GM19438 (cell line): ENCODE results near the gene CFAP251.

Experiments
- ATAC-seq: cut with Tn5 transposase; IDR thresholded peaks from one replicate; pipeline ENCODE4 v1.9.1; 2021; ENCODE audit warnings: low read depth; ENCODE audit not compliant: unreplicated experiment

CFAP251 gene

GRCh38 chr12:121939992-121940766, 21.8 kb downstream of the CFAP251 start:
- ATAC-seq: no peak

DNA sequence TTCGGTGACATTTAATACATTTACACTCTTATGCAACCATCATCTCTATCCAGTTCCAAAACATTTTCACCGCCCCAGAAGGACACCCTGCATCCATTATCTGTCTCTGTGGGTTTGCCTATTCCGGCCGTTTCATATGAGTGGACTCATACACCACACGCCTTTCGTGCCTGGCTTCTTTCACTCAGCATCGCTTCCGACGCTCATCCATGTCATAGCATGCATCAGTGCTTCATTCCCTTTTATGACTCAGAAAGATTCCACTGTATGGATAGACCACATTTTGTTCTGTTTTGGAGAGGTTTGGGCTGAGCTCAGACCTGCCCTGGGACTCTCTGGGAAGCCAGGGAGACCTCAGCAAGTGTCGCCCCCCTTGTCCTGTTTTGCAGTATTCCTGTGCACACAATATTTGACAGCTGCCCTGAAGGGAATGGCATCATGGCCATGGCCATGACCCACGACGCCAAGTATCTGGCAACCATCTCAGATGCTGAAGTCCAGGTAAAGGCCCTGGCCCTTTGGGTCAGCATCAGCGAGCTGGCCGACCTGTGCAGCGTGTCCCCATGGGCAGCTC, 23.8 kb downstream of the CFAP251 start:
- no peak for ATAC-seq

GRCh38 chr12:121943926-121944325, 25.5 kb downstream of the CFAP251 start:
- ATAC-seq: no peak

DNA sequence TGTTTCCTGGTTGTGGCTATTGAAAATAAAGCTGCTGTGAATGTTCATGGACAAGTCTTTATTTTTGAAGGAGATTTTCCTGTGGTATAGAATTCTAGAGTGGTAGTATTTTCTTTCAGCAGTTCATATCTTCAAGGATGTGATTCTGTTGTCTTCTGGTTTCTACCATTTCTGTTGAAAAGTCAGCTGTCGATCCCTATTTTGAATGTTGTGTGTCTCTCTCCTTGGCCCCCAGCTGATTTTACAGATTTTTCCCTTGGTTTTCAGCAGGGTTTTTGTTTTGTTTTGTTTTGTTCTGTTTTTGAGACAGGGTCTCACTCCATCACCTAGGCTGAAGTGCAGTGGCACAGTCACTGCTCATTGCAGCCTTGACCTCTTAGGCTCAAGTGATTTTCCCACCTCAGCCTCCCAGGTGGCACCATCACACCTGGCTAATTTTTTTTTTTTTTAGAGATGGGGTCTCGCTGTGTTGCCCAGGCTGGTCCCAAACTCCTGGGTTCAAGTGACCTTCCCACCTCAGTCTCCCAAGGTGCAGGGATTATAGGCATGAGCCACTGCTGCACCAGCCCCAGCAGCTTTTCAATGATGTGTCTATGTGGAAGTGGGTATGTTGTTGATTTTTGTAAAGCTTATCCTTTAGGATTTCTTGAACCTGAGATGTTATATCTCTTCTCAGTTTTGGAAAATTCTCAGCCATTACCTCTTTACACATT, 28.1 kb downstream of the CFAP251 start:
- ATAC-seq: no peak

GRCh38 chr12:121947981-121948380, 29.6 kb downstream of the CFAP251 start:
- ATAC-seq: no peak

DNA sequence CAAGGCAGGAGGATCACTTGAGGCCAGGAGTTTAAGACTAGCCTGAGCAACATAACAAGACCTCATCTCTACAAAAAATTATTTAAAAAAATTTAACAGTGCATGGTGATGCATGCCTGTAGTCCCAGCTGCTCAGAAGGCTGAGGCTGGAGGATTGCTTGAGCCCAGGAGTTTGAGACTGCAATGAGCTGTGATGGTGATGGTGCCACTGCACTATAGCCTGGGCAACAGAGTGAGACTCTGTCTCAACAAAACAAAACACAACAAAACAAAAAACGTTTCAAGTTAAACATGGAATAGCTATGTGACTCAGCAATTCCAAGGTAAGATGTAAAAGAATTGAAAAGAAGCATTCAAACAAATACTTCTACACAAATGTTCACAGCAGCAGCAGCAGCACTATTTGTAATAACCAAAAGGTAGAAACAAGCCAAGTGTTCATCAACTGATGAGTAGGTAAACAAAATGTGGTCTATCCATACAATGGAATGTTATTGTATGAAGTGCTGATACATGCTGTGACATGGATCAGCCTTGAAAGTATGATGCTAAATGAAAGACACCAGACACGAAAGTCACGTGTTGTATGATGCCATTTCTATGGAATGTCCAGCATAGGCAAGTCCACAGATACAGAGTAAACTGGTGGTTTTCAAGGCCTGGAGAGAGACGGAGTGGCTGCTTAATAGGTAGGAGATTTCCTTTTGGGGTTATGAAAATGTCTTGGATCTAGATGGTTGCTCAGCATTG, 31.4 kb downstream of the CFAP251 start:
- ATAC-seq: no peak

GRCh38 chr12:121953117-121953692, 34.8 kb downstream of the CFAP251 start:
- ATAC-seq: no peak

DNA sequence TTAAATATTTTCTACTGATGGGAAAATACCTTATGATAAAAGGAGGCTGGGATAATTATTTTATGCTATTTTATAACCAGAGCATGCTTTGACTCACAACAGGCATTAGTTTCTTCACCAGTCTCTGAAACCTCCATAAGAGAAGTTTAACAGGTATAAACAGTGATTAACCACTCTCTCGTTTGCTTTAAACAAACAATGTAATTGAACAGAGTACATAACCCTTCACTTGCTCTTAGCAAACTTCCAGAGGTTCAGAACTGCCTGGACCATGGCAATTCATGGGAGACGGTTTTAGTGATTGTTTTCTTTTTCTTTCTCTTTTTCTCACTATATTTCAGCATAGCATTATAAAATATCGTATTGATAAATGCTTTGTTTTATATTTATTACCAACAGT, 35.3 kb downstream of the CFAP251 start:
- ATAC-seq: no peak

GRCh38 chr12:121955258-121956237, 37.2 kb downstream of the CFAP251 start:
- no peak for ATAC-seq

- ATAC-seq: no peak
These were observed 39.6 kb downstream of the CFAP251 start for GRCh38 chr12:121957861-121958515.

- no peak for ATAC-seq
These were observed 40.3 kb downstream of the CFAP251 start for GRCh38 chr12:121958541-121959240.

- no peak for ATAC-seq
These were observed 42.1 kb downstream of the CFAP251 start for GRCh38 chr12:121960541-121960940.

DNA sequence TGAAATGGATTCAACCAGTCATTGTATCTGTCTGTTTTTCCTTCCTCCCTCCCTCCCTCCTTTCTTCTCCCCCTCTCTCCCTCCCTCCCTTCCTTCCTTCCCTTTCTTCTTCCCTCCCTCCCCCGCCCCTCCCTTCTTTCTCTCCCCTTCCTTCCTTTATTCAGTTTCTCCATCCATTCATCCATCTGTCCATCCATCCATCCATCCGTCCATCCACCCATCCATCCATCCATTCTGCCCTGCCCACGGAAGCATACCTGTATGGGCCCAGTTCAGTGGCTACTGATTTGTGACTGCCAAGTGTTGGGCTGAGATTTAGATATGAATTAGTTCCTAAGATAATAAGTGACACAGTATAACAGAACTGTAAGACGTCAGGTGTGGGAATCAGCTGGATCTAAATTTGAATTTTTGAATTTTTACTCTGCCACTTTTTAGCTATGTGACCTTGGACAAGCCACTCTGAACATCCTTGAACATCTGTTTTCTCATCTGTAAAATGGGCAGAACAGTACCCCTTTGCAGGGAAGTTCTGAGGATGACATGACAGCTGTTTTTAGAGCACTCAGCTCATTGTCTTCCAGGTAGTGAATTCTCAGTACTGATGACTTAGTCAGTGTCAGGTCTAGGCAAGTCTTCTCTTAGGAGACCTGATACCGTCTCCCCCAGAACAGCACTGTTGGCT, 42.9 kb downstream of the CFAP251 start:
- no peak for ATAC-seq

GRCh38 chr12:121963341-121964018, 45.1 kb downstream of the CFAP251 start:
- ATAC-seq: no peak

DNA sequence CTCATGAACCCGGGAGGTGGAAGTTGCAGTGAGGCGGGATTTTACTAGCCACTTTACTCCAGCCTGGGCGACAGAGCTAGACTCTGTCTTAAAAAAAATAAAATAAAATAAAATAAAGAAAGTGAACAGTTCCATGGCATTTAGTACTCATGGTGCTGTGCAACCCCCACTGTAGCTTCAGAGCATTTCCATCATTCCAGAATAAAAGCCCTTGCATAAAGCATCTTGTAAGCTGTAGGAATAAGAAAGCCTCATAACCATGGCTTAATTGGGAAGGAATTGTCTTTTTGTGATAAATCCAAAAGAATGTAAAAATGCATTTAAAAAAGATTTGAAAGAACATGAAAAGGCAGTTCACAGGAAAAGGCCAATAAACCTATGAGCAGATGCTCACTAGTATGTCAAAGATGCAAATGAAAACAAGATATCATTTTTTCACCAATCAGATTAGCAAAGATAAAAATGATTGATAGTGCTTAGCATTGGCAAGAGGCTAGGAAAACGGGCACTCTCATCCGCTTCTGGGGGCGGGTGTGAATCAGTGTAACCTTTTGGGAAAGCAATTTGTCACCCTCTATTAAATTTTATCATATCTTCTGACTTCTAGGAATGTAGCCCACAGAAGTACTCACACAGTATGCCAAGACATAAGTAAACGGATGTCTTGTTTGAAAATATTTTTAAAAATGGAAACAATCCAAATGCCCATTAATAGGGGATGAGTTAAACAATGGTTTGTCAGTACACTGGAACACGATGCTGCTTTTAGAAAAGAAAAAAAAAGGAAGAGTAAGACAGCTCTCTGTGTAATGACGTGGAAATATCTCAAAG, 46.6 kb downstream of the CFAP251 start:
- no peak for ATAC-seq

- no peak for ATAC-seq
These were observed 48.6 kb downstream of the CFAP251 start for GRCh38 chr12:121966959-121967358.
